Adrenal gland (tissue), 12 donors: Measurements from ENCODE around the gene IGF2. TPM values are rescaled to one million over a fixed set of nuclear protein-coding genes. Genes with fewer than 3 reads are reported as not detected.

ENCODE experiments used
- DNase-seq, 7 donors: peaks; one replicate each; pipeline ENCODE4 v3.0.0-alpha.2; 2019 to 2020
- H3K27ac ChIP-seq, 5 donors: fragments of 200-600 bp; sonication (generic) in 4 of 5; 1 replicate in 3 of 5; 2 replicates in 2 of 5; pipeline versions ENCODE4 v1.5.1 to v1.8.0; 2016 to 2020; ENCODE audit warnings: mild to moderate bottlenecking in 1 of 5
- H3K27me3 ChIP-seq: fragments of 200-600 bp; 2 replicates; pipeline ENCODE4 v1.8.0; 2021
- H3K36me3 ChIP-seq, 2 donors: fragments of 200-600 bp; replicated peaks in 1 of 2; 1 replicate in 1 of 2; 2 replicates in 1 of 2; pipeline versions ENCODE4 v1.5.1 to v1.8.0; 2018 to 2022
- H3K4me1 ChIP-seq, 2 donors: fragments of 200-600 bp; replicated peaks in 1 of 2; 1 replicate in 1 of 2; 2 replicates in 1 of 2; pipeline versions ENCODE4 v1.5.1 to v1.8.0; 2018 to 2021
- H3K4me3 ChIP-seq, 4 donors: fragments of 200-600 bp; sonication (generic) in 3 of 4; one replicate each; pipeline ENCODE4 v1.5.1; 2016 to 2018
- H3K9me3 ChIP-seq, 3 donors: fragments of 200-600 bp; sonication (generic) in 1 of 3; replicated peaks in 1 of 3; 1 replicate in 2 of 3; 2 replicates in 1 of 3; pipeline versions ENCODE4 v1.5.1 to v1.8.0; 2016 to 2021
- POLR2A ChIP-seq, 2 donors: fragments of 450-650 bp; IDR thresholded peaks; one replicate each; pipeline ENCODE4 v1.6.1; 2017; ENCODE audit warnings: antibody characterized with exemption in 2 of 2, mild to moderate bottlenecking in 2 of 2, moderate library complexity in 1 of 2
- WGBS, 4 donors: extraction: QIAGEN DNeasy Blood & Tissue Kit in 2 of 4; methylation state at CpG; one replicate each; pipeline versions ENCODE4 v1.1.5 to v1.1.7; 2013 to 2017; 5-methylcytosine and 5-hydroxymethylcytosine counted together
- intact Hi-C, 2 donors: fragments of 100-400 bp; cut with DNase I; formaldehyde crosslinking; loops; one replicate each; pipeline versions ENCODE4 v1.14.1 to v1.15.0; 2022 to 2023
- polyA plus RNA-seq, 3 donors: library from polyadenylated mRNA; stranded (reverse); fragments of 200-250 nt in 2 of 3; fragments of 350-450 nt in 1 of 3; fragmentation: Illumina TruSeq in 1 of 3; extraction: RNeasy Lipid Tissue Mini Kit (QIAGEN cat#74804) in 1 of 3; gene quantifications; one replicate each; pipeline ENCODE4 v1.2.3, GENCODE V29; 2013 to 2014
- total RNA-seq, 9 donors: library from RNA; depleted of rRNA in 4 of 9; stranded (reverse); fragments of >200 nt in 4 of 9; fragments of 120-200 nt in 1 of 9; fragmentation: NEBNext Ultra II Directional in 1 of 9; extraction: Animal tissue kit (Norgen Biotek cat#: 25700) in 1 of 9; gene quantifications; one replicate each; pipeline versions ENCODE4 v1.1.0 to v1.2.4, GENCODE V29; 2013 to 2023
- TF ChIP-seq, protein P1 (sequence below), 6 experiments: fragments of 450-650 bp in 4 of 6; fragments of 200-600 bp in 2 of 6; sonication (generic) in 1 of 6; IDR thresholded peaks; 1 replicate in 5 of 6; 2 replicates in 1 of 6; pipeline versions ENCODE4 v1.5.1 to v1.8.0; 2016 to 2021; ENCODE audit warnings: antibody characterized with exemption in 6 of 6, mild to moderate bottlenecking in 2 of 6, moderate library complexity in 1 of 6
- donor health status: healthy with polysubstance abuse.
- donor health status: Bipolar disorder and iron deficiency.
- donor health status: DM: yes; HTN: yes; CAD: no.
- donor health status: DM: no; HTN: no; CAD: no.
- donor health status: DM: no; HTN: no; CAD: no.
- donor health status: DM: yes; HTN: yes; CAD: no.

IGF2 gene
- total and polyA plus RNA-seq, 12 donors: 41.8 to 693 (median 119) TPM

DNA sequence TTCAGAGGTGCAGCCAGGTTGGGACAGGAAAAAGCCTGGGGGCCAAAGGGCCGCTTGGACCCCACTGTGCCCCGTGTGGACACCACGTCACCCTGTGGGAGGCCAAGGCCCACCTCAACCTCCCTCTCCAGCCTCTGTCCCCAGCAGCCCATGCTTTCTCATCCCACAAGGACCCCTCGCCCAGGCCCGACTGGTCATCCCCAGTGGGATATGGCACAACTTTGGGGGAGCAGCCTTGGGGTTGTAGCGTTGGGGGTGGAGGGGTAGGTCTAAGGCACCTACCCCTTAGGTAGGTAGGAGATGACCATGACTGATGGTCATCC is 44.0 kb downstream of the IGF2 start:
- H3K4me3 ChIP-seq: no peak overlapping the region
- DNase-seq: no peak
- H3K9me3 ChIP-seq: no peaks in the 10 kb centered on the region
- H3K36me3 ChIP-seq: no peaks in the 10 kb centered on the region
- TF ChIP-seq, protein P1, sequence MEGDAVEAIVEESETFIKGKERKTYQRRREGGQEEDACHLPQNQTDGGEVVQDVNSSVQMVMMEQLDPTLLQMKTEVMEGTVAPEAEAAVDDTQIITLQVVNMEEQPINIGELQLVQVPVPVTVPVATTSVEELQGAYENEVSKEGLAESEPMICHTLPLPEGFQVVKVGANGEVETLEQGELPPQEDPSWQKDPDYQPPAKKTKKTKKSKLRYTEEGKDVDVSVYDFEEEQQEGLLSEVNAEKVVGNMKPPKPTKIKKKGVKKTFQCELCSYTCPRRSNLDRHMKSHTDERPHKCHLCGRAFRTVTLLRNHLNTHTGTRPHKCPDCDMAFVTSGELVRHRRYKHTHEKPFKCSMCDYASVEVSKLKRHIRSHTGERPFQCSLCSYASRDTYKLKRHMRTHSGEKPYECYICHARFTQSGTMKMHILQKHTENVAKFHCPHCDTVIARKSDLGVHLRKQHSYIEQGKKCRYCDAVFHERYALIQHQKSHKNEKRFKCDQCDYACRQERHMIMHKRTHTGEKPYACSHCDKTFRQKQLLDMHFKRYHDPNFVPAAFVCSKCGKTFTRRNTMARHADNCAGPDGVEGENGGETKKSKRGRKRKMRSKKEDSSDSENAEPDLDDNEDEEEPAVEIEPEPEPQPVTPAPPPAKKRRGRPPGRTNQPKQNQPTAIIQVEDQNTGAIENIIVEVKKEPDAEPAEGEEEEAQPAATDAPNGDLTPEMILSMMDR (IDR thresholded peaks at IDR 0.05): no peak
- TF ChIP-seq POLR2A (IDR thresholded peaks at IDR 0.05): no peak
- WGBS, 4 donors: 88 to 95% (median 92%) methylated on average over 5 to 6 of the region's 6 CpGs
- intact Hi-C loops: no loop called here
- no peaks in the 10 kb centered on the region for H3K4me1 ChIP-seq
- peaks cover 11% of the 10 kb centered on the region for H3K27me3 ChIP-seq
- no peak overlapping the region for H3K27ac ChIP-seq

DNA sequence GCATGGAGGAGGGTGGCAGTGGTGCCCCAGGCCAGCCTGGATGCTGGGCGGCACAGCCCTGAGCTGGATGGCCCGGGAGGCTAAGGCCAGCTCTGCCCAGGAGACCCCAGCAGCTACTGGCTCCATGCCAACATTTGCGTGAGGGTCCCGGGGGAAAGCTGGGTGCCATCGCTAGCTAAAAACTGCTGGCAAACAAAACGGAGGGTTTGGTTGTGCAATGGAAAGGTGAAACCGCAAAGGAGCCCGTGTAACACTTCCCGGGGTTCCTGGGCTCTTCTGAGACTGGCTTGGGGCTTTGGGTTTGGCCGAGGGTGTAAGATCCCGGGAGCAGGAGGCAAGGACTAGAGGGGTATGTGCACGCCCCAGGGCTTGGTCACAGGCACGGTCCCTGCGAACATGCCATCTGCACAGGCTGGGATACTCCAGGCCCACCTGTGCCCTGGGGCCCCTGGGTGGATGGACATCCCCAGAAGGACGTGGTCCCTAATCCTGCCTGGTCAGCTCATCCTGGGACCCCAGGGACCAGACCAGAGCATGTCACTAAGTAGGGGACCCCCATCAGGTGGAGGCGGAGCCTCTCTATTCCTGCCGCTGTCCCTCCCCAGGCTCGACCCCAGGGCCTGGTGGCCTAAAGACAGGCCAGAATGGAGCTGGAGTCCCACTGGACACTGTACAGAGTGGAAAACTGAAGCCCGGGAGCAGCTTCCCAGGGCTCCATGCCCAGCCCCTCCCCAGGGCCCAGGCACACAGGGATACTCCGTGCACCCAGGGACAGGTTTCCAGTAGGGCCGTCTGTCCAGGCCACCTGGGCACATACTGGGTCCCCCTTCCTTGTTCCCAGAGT is 44.6 kb downstream of the IGF2 start:
- no peaks in the 10 kb centered on the region for H3K9me3 ChIP-seq
- H3K4me1 ChIP-seq: no peaks in the 10 kb centered on the region
- no peaks in the 10 kb centered on the region for H3K36me3 ChIP-seq
- no peak for DNase-seq
- WGBS, 4 donors: 85 to 90% (median 87%) methylated on average over 13 to 21 of the region's 21 CpGs
- H3K27ac ChIP-seq: no peak overlapping the region
- intact Hi-C loops: no loop called here
- H3K4me3 ChIP-seq: no peak overlapping the region
- H3K27me3 ChIP-seq: peaks cover 11% of the 10 kb centered on the region
- no peak for TF ChIP-seq POLR2A (IDR thresholded peaks at IDR 0.05)
- TF ChIP-seq, protein P1 (IDR thresholded peaks at IDR 0.05): no peak

DNA sequence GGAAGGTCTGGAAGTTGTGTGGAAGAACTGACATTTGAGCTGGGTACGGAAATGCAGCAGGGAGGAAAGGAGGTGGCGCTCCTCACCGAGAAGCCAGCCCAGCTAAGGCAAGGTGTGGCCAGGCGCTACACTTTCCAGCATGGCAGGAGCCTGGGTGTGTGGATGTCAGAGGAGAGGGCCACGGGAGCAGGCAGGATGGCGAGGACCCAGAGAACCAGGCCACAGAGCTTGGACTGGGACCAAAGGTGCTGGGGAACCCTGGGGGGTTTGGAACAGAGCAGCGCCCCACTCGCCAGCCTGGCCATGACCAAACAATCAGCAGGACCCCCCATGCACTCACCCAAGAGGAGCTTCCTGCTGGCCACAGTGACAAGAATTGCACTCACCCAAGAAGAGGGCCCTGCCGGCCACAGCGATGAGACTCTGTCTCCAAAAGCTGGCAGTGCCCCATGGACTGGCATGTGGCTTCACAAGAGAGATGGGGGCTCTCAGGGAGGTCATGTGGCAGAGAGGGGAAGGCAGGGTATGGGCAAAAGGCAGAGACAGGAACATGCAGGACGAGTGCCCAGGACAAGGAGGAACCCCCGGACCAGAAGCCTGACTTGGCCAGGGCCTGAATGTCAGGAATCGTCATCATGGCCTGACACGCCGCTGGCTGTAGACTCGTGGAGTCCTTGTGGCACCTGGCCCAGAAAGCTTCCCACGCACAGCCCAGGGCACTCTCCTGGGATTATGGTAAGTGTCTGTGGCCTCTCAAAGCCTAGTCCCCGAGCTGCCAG is 45.4 kb downstream of the IGF2 start:
- TF ChIP-seq, protein P1 (IDR thresholded peaks at IDR 0.05): no peak
- no peak for TF ChIP-seq POLR2A (IDR thresholded peaks at IDR 0.05)
- WGBS, 4 donors: 69 to 81% (median 73%) methylated on average over 10 to 18 of the region's 18 CpGs

DNA sequence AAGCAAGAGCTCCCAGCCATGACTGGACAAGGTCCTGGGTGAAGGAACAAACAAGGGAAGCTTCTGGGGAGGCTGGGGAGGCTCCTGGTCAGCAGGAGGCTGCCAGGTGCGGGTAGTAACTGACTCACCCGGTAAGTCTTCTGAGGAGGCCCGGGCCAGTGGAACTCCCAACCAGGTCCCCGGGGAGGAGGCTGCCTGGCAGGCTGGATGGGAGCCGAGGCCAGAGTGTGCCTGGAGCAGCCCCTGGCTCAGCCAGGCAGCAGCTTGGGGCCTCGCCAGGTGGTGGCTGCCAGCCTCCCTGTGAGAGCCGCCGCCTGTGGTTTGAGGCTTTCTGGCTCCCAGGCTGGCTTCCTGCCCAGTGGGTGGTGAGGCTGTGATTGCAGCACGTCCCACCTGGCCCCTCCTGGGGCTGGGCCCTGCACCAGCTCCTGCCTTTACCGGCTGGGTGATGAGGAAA is 46.2 kb downstream of the IGF2 start:
- H3K36me3 ChIP-seq: no peaks in the 10 kb centered on the region
- peaks cover 11% of the 10 kb centered on the region for H3K27me3 ChIP-seq
- no peak overlapping the region for H3K27ac ChIP-seq
- DNase-seq: peak in 2 of 7 donors; percentile 10 to 12
- WGBS, 4 donors: 40 to 88% (median 69%) methylated on average over 1 to 10 of the region's 10 CpGs
- intact Hi-C loops: no loop called here
- TF ChIP-seq POLR2A (IDR thresholded peaks at IDR 0.05): no peak
- TF ChIP-seq, protein P1 (IDR thresholded peaks at IDR 0.05): no peak
- no peak overlapping the region for H3K4me3 ChIP-seq
- H3K4me1 ChIP-seq: no peaks in the 10 kb centered on the region
- H3K9me3 ChIP-seq: no peaks in the 10 kb centered on the region

More for the DNA sequence above, 45.4 kb downstream of the IGF2 start:
- peak in 4 of 7 donors; percentile 23 to 60 (median 40) for DNase-seq
- Histone ChIP-seq H3K27me3 (peaks cover 11% of the 10 kb centered on the region), H3K4me3 (no peak overlapping the region), H3K36me3 (no peaks in the 10 kb centered on the region), H3K9me3 (no peaks in the 10 kb centered on the region), H3K27ac (no peak overlapping the region), H3K4me1 (no peaks in the 10 kb centered on the region)
- intact Hi-C loops: no loop called here
